K562 (cell line): Measurements from ENCODE around the gene B3GALNT2. TPM values are rescaled to one million over a fixed set of nuclear protein-coding genes. Genes with fewer than 3 reads are reported as not detected.

Source experiments
- ASH1L ChIP-seq: fragments of 450-650 bp; IDR thresholded peaks from 2 replicates; pipeline ENCODE4 v1.6.1; 2018; ENCODE audit warnings: borderline replicate concordance, mild to moderate bottlenecking, low read depth; ENCODE audit not compliant: partially characterized antibody
- CBFB ChIP-seq: sonication (generic); formaldehyde crosslinking; IDR thresholded peaks from 2 replicates; pipeline ENCODE4 v1.4.0; 2020; ENCODE audit warnings: mild to moderate bottlenecking, missing genetic modification reagents
- CTBP1 ChIP-seq: fragments of 450-650 bp; IDR thresholded peaks from 2 replicates; pipeline ENCODE4 v1.6.1; 2016; ENCODE audit warnings: borderline replicate concordance
- ELF1 ChIP-seq: fragments of 200-800 bp; sonication (Bioruptor generic); IDR thresholded peaks from 2 replicates; pipeline ENCODE4 v1.6.1; 2016; ENCODE audit warnings: missing genetic modification characterization, missing compliant biosample characterization
- FOXJ2 ChIP-seq: fragments of 200-800 bp; sonication (Bioruptor generic); IDR thresholded peaks from 2 replicates; pipeline ENCODE4 v1.6.1; 2016; ENCODE audit warnings: missing genetic modification characterization, missing compliant biosample characterization
- HNRNPK ChIP-seq: fragments of 200-400 bp; formaldehyde crosslinking; IDR thresholded peaks from one replicate; pipeline ENCODE4 v1.6.1; 2018; ENCODE audit warnings: mild to moderate bottlenecking, low read depth, low read length; ENCODE audit not compliant: poor library complexity, severe bottlenecking
- IRF2 ChIP-seq: sonication (generic); formaldehyde crosslinking; IDR thresholded peaks from 2 replicates; pipeline ENCODE4 v1.8.1; 2022; ENCODE audit warnings: mild to moderate bottlenecking, missing genetic modification reagents
- MCM7 ChIP-seq, 2 experiments: fragments of 450-650 bp; IDR thresholded peaks; 2 replicates each; pipeline ENCODE4 v1.6.1; 2016 to 2018
- NFRKB ChIP-seq: fragments of 450-650 bp; IDR thresholded peaks from 2 replicates; pipeline ENCODE4 v1.6.1; 2016; ENCODE audit warnings: low read depth
- POU5F1 ChIP-seq: fragments of 150-350 bp; IDR thresholded peaks from 2 replicates; pipeline ENCODE4 v1.6.1; 2014; ENCODE audit warnings: borderline replicate concordance, low read length, low read depth, mild to moderate bottlenecking; ENCODE audit not compliant: partially characterized antibody
- ZFP36 ChIP-seq: fragments of 150-350 bp; IDR thresholded peaks from 2 replicates; pipeline ENCODE4 v1.6.1; 2018; ENCODE audit warnings: low read length, low read depth; ENCODE audit not compliant: partially characterized antibody
- polyA plus RNA-seq, 8 experiments: library from polyadenylated mRNA; depleted of rRNA in 4 of 8; stranded (reverse) in 5 of 8; unstranded in 3 of 8; fragments of >200 nt; fragmentation: Nextera tagmentation in 2 of 8; fragmentation: Illumina TruSeq in 1 of 8; extraction: Ambion mirVana in 2 of 8; extraction: Trizol in 1 of 8; gene quantifications; 2 replicates each; pipeline versions ENCODE4 v1.2.1 to v1.2.3, GENCODE V29; 2011 to 2014; ENCODE audit warnings: inconsistent platforms in 1 of 8, missing spikeins in 1 of 8
- total RNA-seq, 7 experiments: library from RNA; depleted of rRNA in 6 of 7; stranded (reverse); fragments of >200 nt in 6 of 7; fragmentation: Illumina TruSeq in 2 of 7; extraction: Trizol in 2 of 7; gene quantifications; 2 replicates each; pipeline versions ENCODE4 v1.2.1 to v1.2.3, GENCODE V29; 2011 to 2021; ENCODE audit warnings: low replicate concordance in 1 of 7
- TF ChIP-seq, protein P1 (sequence below): fragments of 450-650 bp; IDR thresholded peaks from 2 replicates; pipeline ENCODE4 v1.6.1; 2018; ENCODE audit not compliant: partially characterized antibody
- TF ChIP-seq, protein P2 (sequence below): fragments of 450-650 bp; IDR thresholded peaks from 2 replicates; pipeline ENCODE4 v1.6.1; 2017; ENCODE audit warnings: mild to moderate bottlenecking, moderate library complexity
- TF ChIP-seq, protein P3 (sequence below): fragments of 250-450 bp; sonication (Bioruptor Pico); IDR thresholded peaks from 2 replicates; pipeline ENCODE4 v1.5.1; 2021; ENCODE audit warnings: mild to moderate bottlenecking
- TF ChIP-seq, protein P4 (sequence below): fragments of 250-450 bp; sonication (Bioruptor Pico); IDR thresholded peaks from 2 replicates; pipeline ENCODE4 v1.5.0; 2022; ENCODE audit warnings: mild to moderate bottlenecking
- TF ChIP-seq, protein P5 (sequence below): fragments of 450-650 bp; formaldehyde crosslinking; IDR thresholded peaks from 2 replicates; pipeline ENCODE4 v1.4.0; 2020; ENCODE audit warnings: mild to moderate bottlenecking, moderate library complexity
- TF ChIP-seq, protein P6 (sequence below), 2 experiments: fragments of 450-650 bp; conservative IDR thresholded peaks; 2 replicates each; pipeline ENCODE4 v1.6.1; 2017; ENCODE audit warnings: mild to moderate bottlenecking in 2 of 2, moderate library complexity in 2 of 2

Gene B3GALNT2
- total and polyA plus RNA-seq, 9 of the 15 experiments (the other 6 are each of a cell fraction or from before 2014, with no cell fraction given), result 2.0 to 31.7 (median 22.9) TPM

DNA sequence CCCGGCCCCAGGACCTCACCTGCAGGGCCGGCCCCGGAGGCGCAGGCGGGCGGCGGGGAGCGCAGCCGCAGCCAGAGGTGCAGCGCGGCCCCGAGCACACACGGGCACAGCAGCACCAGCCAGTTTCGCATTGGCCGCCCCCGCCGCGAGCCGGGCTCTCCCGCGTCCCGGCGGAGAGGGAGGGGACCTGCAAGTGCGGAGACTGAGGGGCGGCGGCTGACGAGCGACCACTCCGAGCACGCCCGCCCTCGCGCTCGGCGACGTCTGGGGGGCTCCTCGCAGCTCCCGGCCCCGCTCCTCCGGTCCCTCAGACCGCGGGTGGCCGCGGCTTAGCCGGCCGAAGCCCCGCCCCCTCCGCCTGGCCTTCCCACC is at the start of gene B3GALNT2 (continued):
- TF ChIP-seq, protein P1, sequence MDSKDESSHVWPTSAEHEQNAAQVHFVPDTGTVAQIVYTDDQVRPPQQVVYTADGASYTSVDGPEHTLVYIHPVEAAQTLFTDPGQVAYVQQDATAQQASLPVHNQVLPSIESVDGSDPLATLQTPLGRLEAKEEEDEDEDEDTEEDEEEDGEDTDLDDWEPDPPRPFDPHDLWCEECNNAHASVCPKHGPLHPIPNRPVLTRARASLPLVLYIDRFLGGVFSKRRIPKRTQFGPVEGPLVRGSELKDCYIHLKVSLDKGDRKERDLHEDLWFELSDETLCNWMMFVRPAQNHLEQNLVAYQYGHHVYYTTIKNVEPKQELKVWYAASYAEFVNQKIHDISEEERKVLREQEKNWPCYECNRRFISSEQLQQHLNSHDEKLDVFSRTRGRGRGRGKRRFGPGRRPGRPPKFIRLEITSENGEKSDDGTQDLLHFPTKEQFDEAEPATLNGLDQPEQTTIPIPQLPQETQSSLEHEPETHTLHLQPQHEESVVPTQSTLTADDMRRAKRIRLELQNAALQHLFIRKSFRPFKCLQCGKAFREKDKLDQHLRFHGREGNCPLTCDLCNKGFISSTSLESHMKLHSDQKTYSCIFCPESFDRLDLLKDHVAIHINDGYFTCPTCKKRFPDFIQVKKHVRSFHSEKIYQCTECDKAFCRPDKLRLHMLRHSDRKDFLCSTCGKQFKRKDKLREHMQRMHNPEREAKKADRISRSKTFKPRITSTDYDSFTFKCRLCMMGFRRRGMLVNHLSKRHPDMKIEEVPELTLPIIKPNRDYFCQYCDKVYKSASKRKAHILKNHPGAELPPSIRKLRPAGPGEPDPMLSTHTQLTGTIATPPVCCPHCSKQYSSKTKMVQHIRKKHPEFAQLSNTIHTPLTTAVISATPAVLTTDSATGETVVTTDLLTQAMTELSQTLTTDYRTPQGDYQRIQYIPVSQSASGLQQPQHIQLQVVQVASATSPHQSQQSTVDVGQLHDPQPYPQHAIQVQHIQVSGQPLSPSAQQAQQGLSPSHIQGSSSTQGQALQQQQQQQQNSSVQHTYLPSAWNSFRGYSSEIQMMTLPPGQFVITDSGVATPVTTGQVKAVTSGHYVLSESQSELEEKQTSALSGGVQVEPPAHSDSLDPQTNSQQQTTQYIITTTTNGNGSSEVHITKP, result no peak
- no peak for TF ChIP-seq POU5F1
- TF ChIP-seq, protein P2, sequence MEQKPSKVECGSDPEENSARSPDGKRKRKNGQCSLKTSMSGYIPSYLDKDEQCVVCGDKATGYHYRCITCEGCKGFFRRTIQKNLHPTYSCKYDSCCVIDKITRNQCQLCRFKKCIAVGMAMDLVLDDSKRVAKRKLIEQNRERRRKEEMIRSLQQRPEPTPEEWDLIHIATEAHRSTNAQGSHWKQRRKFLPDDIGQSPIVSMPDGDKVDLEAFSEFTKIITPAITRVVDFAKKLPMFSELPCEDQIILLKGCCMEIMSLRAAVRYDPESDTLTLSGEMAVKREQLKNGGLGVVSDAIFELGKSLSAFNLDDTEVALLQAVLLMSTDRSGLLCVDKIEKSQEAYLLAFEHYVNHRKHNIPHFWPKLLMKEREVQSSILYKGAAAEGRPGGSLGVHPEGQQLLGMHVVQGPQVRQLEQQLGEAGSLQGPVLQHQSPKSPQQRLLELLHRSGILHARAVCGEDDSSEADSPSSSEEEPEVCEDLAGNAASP, result no peak
- TF ChIP-seq FOXJ2, result peak; percentile 77; the same call in 1 of the 2 replicates
- TF ChIP-seq ZFP36, result no peak
- 0 out of 2 replicates have a peak, but pooled peaks have one; percentile 7 for TF ChIP-seq ELF1 (tag)
- TF ChIP-seq, protein P3, sequence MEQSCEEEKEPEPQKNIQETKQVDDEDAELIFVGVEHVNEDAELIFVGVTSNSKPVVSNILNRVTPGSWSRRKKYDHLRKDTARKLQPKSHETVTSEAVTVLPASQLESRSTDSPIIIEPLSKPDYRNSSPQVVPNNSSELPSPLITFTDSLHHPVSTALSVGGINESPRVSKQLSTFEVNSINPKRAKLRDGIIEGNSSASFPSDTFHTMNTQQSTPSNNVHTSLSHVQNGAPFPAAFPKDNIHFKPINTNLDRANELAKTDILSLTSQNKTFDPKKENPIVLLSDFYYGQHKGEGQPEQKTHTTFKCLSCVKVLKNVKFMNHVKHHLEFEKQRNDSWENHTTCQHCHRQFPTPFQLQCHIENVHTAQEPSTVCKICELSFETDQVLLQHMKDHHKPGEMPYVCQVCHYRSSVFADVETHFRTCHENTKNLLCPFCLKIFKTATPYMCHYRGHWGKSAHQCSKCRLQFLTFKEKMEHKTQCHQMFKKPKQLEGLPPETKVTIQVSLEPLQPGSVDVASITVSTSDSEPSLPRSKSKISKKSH (CRISPR knock-in tag), result no peak
- TF ChIP-seq, protein P4, sequence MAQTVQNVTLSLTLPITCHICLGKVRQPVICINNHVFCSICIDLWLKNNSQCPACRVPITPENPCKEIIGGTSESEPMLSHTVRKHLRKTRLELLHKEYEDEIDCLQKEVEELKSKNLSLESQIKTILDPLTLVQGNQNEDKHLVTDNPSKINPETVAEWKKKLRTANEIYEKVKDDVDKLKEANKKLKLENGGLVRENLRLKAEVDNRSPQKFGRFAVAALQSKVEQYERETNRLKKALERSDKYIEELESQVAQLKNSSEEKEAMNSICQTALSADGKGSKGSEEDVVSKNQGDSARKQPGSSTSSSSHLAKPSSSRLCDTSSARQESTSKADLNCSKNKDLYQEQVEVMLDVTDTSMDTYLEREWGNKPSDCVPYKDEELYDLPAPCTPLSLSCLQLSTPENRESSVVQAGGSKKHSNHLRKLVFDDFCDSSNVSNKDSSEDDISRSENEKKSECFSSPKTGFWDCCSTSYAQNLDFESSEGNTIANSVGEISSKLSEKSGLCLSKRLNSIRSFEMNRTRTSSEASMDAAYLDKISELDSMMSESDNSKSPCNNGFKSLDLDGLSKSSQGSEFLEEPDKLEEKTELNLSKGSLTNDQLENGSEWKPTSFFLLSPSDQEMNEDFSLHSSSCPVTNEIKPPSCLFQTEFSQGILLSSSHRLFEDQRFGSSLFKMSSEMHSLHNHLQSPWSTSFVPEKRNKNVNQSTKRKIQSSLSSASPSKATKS (CRISPR knock-in tag), result no peak
- TF ChIP-seq CBFB (CRISPR knock-in tag), result no peak
- TF ChIP-seq NFRKB, result no peak
- TF ChIP-seq, protein P5, sequence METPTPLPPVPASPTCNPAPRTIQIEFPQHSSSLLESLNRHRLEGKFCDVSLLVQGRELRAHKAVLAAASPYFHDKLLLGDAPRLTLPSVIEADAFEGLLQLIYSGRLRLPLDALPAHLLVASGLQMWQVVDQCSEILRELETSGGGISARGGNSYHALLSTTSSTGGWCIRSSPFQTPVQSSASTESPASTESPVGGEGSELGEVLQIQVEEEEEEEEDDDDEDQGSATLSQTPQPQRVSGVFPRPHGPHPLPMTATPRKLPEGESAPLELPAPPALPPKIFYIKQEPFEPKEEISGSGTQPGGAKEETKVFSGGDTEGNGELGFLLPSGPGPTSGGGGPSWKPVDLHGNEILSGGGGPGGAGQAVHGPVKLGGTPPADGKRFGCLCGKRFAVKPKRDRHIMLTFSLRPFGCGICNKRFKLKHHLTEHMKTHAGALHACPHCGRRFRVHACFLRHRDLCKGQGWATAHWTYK (CRISPR knock-in tag), result peak; percentile 65
- TF ChIP-seq, protein P6, sequence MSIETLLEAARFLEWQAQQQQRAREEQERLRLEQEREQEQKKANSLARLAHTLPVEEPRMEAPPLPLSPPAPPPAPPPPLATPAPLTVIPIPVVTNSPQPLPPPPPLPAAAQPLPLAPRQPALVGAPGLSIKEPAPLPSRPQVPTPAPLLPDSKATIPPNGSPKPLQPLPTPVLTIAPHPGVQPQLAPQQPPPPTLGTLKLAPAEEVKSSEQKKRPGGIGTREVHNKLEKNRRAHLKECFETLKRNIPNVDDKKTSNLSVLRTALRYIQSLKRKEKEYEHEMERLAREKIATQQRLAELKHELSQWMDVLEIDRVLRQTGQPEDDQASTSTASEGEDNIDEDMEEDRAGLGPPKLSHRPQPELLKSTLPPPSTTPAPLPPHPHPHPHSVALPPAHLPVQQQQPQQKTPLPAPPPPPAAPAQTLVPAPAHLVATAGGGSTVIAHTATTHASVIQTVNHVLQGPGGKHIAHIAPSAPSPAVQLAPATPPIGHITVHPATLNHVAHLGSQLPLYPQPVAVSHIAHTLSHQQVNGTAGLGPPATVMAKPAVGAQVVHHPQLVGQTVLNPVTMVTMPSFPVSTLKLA (conservative IDR thresholded peaks at IDR 0.05), result no peak
- peak; percentile 75 for TF ChIP-seq HNRNPK
- peak; percentile 44; the same call in 1 of the 2 replicates for TF ChIP-seq CTBP1
- no peak for TF ChIP-seq IRF2 (CRISPR knock-in tag)
- TF ChIP-seq ASH1L, result no peak
- no peak for TF ChIP-seq MCM7 (IDR thresholded peaks at IDR 0.05)
